GM19324 (cell line): ENCODE measurements around the gene MOB3B.
"Not testable (repeated sequence)": the region's sequence is repeated elsewhere in the genome, so short reads cannot be mapped to it uniquely, and the experiment has no call there.

Source experiments
- ATAC-seq: cut with Tn5 transposase; IDR thresholded peaks from one replicate; pipeline ENCODE4 v1.9.1; 2021; ENCODE audit warnings: mild to moderate bottlenecking, moderate library complexity; ENCODE audit not compliant: unreplicated experiment, low FRiP score

Gene MOB3B

DNA sequence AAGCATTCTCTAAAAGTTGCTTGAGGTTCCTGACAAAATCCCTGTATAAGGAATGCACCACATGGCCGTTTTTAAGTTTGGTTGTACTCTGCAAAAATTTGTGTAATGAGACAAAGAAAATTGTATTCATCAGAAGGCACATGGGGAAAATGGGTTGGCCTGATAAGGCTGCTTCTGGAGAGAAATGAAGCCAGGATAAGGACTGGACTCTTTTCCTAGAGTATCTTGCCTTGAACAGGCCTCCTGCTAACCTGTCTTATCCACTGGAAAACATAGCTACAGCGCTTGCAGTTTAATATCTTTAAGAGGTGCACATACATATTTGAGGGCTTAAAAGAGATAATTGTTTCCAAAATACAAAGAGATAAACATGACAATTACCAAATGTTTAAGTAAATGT, 46.9 kb downstream of the MOB3B start:
- no peak for ATAC-seq

DNA sequence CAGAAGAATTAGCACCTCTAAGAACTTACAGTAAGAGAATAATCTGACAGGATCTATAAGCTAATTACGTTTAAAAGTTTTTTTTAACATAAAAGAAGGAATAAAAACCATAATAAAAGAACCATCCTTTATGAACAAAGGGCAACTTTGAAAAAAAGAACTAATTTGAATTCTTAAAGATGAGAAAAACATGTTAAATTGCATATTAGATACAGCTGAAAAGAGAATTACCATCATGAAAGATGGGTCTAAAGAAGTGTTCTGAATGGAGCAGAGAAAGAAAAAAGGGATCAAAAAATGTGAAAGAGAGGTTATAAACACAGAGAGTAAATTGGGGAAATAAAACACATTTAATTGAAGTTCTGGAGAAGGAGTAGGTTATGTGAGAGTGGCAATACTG, 51.3 kb downstream of the MOB3B start:
- no peak for ATAC-seq

DNA sequence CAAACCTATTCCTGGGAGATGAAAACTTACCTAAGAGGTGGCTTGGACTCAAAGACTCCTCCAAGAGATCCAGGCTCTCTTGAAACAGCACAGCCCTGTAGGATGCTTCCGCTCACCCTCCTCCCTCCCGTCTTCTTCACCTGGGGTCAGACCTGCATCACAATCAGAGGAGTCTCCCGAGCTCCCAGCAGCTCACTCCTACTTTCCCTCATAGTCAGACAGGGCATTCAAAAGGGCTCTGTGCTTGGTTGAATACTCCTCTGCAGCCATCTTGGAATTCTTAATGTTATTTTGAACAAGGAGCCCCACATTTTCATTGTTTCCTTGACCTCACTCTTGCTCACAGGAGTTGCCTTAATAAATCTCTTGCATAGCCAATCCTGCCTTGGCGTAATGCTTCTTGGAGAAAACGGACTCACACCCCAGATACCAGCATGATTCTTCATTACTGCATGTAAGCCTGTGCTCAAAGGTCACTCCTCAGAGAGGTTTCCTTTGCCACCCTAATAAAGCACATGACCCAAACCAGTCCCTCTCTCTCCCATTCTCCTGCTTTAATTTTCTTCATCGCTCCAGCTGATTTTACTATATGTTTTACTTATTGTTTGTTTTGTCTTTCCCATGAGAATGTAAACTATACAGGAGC, 52.6 kb downstream of the MOB3B start:
- no peak for ATAC-seq

DNA sequence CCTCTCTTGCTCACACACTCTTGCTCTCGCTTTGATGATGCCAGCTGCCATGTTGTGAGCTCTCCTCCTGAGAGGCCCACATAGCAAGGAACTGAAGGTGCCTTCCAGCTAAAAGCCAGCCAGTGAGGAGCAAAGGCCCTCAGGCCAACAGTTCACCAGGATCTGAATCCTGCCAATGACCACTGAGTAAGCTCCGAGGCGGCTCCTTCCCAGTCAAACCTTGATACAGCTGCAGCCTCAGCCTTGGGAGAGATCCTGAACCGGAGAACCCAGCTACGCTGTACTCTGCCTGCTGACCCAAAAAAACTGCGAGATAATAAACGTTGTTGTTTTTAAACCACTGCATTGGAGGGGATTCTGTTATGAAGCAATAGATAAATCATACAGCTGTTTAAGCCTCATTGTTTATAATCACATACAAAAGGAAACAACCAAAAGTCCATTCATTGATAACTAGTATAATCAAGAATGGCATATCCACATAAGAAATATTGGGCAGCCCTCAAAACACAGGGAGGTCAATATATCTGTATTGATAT, 54.5 kb downstream of the MOB3B start:
- ATAC-seq, result no peak

DNA sequence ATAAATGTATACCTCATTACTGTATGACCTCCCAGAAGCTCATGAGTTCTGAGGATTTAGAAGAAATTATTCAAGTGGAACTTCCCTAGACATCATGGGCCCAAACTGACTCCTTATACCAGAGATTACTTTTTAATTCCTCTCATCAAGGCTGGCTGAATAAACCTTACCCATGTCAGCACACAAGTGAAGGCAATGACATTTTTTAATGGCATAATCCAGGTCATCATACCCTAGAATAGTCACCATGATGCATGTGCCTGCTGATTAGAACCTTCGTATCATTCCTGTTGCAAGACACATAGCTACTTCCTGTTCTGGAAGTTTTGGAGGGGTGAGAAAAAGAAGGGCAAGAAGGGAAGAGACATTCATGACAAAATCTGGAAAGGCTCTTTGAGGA, 55.3 kb downstream of the MOB3B start:
- ATAC-seq, result no peak

DNA sequence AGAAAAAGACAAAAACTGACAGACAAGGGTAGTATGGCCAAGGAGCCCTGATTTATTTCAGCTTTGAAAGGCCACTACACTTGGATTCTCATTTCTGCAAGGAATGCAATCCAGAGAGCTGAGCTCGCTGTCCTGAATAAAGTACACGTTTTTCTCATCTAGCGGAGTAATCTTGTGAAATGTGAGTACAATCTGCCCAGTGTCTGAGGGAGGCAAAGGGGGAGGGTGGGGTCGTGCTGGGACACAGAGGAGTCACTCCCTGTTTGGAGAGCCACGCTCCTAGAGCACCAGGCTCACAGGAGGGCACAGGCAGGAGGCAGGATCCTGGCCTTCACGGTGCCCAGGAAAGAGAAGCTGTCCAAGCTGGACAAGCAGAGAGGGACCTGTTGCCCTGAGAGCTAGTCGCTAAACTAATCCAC, 56.5 kb downstream of the MOB3B start:
- no peak for ATAC-seq

DNA sequence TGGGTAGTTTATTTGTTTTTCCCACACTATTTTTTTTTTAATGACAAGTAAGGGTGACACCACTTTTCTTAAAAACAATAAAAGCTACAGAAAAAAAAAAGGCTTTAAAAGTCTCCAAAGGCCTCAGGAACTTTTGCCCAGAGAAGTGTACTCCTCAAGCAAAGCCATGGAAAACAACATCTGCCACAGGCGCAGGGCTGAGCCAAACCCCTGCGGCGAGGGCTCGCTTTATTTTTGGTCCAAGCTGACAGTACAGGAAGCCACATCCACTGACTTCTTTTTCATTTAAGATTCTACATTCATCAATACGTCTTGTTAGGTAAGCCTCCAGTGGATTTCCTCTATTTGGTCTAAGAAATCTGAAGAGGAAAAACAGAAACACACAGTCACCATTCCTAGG, 57.4 kb downstream of the MOB3B start:
- no peak for ATAC-seq

DNA sequence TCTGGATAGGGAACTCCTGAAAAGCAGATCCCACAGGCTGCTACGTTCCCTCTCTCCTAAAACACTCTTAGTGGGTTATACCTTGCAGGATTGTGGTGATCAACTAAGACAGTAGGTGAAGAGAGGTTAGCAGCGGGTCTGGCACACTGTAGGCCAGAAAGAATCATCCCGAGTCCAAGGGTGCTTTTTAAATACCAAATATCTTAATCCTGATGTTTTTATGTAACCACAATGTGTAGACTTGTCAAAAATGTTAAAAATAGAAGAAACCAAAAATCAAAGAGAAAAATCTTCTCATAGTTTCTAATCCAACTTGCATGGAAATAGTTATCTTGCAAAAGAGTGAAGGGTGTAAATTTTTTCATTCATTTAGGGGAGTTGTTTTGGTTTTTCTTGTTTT, 57.8 kb downstream of the MOB3B start:
- ATAC-seq, result no peak

DNA sequence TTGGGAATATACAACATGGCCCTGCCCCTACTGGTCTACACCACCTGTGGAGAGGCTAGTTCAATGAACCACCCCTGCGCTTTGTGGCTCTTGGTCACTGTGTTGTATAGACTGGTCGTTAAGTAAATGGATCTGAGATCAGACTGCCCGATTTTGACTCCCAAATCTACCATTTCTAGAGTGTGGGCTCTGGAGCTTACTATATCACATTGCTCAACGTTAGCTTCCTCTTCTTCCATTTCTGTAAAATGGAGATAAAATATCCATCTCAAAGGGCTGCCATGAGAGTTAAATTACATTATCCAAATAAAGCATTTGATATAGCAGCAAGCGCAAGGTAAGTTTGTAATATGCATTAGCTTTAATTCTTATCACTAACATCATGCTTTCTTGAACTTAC, 58.2 kb downstream of the MOB3B start:
- no peak for ATAC-seq

DNA sequence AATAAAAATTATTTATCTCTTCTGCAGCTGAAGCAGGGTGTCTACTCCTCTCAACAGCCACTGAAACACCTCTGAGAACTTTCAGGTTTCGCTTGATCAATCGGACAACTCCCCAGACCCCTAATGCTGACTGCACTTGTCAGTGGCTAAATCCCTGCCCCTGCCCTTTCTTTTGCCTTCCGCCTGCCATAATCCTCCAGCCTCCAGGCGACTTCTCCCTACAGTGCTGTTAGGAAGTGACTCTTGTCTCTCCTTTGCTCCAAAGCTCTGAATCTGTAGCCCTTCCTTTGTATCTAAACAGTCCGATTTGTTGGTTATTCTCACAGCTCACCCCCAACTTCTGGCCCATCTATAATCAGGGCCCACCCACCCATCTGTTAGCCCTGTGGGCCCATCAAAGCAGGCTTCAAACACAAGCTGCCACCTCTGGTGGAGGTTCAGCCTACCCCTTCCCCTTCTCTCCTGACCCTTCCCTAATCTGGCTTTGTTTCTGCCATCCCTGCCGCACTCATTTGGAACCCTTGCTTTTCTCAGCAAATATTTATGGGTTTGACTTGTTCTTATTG, 59.2 kb downstream of the MOB3B start:
- ATAC-seq, result no peak

DNA sequence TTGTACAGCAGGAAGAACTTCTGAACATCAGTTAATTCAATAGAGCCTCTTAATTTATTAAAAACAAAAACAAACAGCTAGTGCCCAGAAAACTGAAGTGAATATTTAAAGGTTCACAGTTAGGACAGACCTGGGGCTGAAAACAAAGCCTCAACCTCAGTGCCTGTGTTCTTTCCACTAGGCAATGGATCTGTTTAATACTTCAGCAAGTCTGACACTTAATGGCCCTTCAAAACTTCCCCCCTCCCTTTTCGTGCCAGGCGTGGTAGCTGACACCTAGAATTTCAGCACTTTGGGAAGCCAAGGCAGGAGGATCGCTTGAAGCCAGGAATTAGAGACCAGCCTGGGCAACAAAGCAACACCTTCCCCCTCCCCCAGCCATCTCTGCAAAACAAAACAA, 60.1 kb downstream of the MOB3B start:
- ATAC-seq, result no peak

DNA sequence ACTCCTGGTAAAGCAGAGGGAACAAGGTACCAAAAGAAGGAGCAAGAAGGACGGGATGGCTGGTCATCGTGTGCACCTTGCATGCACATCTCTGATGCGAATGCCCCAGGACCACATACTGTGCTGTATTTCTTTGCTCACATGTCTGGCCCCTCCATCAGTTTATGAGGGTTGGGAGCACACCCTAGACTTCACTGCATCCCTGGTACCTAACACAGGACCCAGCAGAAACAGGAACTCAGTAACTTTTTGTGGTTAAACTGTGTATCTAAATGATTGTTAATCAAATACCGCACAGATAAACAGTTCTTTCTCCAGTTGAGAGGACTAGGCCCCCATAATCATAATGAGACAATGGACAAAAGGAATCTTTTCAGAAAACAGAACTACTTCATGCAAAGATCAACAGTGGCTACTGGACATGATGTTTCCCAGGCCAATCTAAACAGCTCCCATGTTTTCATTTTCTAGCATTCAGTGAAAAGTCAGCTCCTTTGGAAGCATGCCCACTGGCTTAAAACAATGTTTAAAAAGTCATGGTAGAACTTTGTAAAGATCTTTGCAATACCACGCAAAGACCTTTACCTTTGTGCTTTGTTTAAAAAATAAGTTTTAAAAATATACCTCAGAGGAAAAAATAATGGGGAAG, 61.0 kb downstream of the MOB3B start:
- no peak for ATAC-seq

DNA sequence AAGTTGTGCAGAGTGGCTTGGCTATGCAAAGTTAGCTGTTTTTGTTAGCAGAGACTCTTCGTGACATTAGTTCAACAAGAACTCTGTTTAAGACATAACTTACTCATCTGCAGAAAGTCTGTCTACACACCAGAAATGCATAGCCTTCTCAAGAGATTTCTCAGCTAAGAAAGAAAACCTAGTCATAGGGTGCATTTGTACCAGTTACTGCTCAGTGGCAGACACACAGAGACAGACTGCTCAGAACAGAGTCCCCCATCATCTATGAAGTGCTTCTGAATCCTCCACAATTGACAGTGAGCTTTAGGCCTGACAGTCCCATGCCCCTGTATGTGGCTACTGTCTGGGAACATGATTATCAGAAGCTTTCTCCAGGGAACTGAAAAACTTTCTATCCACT, 61.6 kb downstream of the MOB3B start:
- no peak for ATAC-seq

DNA sequence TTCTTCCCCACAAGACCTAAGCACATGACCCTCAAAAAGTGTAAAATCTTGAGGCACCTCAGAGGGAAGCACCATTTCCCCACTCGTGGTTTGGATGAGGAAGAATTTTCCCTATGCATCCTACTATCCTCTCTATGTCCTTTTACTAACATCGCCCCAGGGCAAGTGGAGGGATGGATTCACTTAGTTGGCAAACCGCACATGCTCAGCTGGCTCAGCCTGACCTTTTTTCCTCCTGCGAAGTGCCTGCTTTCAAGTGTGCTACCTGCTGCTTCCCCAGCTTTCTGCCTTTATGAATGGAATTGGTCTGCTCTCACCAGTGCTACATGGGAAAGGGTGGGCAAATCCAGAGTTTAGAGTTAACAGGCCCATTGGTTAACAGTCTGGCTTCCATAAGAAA, 62.1 kb downstream of the MOB3B start:
- ATAC-seq, result no peak

DNA sequence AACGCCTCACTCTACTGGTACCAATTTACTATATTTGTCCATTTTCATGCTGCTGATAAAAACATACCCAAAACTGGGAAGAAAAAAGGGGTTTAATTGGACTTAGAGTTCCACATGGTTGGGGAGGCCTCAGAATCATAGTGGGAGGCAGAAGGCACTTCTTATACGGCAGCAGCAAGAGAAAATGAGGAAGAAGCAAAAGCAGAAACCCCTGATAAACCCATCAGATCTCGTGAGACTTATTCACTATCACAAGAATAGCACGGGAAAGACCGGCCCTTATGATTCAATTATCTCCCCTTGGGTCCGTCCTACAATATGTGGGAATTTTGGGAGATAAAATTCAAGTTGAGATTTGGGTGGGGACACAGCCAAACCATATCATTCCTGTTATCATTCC, 63.1 kb downstream of the MOB3B start:
- not testable (repeated sequence) for ATAC-seq

DNA sequence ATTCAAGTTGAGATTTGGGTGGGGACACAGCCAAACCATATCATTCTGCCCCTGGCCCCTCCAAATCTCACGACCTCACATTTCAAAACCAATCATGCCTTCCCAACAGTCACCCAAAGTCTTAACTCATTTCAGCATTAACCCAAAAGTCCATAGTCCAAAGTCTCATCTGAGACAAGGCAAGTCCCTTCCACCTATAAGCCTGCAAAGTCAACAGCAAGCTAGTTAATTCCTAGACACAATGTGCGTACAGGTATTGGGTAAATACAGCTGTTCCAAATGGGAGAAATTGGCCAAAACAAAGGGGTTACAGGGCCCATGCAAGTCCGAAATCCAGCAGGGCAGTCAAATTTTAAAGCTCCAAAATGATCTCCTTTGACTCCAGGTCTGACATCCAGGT, 64.7 kb downstream of the MOB3B start:
- not testable (repeated sequence) for ATAC-seq

DNA sequence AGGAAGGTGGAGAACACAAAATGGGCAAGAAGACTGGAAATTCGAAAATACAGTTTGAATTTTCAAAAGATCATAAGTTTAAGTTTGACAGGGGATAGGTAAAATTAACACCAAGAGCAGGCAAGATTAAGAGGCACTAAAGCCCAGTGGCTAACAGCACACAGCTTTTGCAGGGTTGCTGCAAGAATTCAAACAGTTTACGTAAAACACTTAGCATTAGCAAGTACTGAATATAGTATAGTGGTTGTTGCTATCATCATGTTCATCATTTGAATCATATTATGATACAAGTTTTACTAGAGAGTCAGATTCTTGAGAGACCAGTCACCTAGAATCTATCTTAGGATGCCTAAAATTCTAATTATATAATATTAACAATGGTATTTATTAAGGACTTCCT, 66.8 kb downstream of the MOB3B start:
- no peak for ATAC-seq

DNA sequence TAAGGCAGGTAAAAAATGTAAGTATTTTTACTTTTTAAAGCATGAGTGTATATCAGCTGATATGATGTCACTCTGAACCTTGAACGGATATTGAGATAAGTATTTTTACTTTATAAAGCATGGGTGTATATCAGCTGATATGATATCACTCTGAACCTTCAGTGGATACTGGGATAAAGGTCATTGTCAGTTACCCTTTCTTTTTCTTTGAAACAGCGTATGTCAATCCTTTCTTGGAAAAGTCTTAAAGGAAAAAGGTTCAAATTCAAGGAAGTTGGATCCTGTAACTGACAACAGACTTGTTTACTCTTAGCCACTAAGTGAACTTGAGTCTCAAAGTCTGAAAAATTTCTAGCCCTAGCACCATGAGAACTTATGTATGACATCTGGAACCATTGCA, 67.2 kb downstream of the MOB3B start:
- no peak for ATAC-seq

DNA sequence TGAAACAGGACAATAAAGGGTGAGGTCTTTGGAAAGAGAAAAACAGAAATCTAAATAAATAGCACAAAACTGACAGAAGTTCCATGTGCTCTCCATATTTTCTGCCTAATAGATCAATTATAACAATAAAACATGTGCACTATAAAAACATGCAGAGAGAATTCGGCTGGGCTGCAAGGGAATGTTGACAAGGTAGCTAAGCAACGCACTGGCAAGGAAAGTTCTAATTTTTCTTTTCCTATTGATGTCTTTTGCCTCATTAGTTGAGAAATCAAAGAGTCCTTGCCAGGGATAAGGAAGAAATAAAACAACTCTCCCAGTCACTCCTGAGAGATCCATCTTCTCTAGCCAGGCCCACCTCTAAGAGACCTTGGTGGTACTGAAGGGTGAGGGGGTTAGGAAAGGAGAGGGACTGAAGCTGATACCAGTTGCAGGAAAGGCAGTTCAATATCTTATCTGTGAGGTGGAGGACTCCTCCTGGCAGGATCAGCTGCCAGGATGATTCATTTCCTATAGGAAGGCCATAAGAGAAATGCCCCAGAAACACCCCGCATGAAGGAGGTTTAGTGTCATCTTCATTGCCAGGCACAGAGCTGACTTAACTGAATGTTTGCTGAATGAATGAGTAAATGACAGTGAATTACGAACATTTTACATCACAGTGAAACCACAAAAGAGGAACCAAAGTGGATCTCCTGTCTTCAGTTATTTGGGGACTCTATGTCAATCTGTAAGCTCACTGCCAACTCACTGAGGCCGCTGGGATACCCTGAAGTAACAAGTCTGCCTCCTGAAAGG, 69.2 kb downstream of the MOB3B start:
- ATAC-seq, result peak; percentile 89

DNA sequence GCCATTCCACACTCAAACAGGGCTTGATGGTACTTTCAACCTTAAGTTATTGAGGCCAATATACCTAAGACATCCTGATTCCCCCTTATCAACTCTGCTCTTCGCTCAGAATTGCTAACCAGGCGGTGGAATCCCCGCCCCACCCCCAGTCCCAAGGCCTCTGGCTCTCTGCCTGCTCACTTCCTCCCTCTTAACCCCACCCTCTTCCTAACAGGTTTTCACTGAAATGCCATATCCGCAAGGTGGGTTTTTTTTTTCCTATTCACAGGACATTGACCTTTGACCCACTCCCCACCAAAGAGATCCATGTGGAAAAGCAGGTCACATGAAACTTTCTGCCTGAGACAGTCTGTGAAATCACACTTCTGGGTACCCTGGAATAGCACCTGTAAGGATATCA, 72.2 kb downstream of the MOB3B start:
- ATAC-seq, result no peak

DNA sequence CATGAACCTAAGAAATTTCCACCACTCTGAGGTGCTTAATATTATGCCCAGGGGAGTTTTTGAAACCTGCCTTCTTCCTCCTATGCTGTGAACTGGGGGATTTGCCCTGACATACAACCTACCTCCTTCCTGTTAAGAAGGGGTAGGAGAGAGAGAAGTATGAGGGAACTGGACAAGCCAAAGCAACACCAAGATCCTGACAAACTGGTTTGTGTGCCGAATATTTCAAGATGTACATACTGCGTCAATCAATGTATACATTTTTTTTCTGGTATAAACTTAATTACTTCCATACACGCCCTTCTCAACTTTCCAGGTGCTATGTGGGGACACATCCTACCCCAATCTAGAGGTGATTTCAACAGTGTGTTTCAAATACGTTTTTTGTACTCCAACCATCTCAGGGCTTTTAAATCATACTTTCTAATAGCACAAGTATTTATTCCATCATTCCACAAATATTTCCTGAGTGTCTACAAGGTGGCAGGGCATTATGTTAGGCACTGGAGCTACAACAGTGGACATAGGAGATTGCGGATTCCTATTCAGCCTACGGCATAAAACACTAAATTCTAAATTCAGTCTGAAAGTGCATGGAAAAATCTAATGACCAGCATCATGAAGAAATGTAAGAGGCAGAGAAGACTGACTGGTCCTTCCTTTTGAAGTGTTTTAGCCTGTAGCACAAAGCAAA, 75.6 kb downstream of the MOB3B start:
- no peak for ATAC-seq
